NCI-H2196 (cell line): ENCODE measurements around the gene APOL6.
"Not testable (repeated sequence)": the region's sequence is repeated elsewhere in the genome, so short reads cannot be mapped to it uniquely, and the experiment has no call there.

Experiments used
- DNase-seq: peaks from one replicate; lab custom pipeline; 2025; ENCODE audit not compliant: unreplicated experiment; lab: John Stamatoyannopoulos, UW

APOL6 gene

DNA sequence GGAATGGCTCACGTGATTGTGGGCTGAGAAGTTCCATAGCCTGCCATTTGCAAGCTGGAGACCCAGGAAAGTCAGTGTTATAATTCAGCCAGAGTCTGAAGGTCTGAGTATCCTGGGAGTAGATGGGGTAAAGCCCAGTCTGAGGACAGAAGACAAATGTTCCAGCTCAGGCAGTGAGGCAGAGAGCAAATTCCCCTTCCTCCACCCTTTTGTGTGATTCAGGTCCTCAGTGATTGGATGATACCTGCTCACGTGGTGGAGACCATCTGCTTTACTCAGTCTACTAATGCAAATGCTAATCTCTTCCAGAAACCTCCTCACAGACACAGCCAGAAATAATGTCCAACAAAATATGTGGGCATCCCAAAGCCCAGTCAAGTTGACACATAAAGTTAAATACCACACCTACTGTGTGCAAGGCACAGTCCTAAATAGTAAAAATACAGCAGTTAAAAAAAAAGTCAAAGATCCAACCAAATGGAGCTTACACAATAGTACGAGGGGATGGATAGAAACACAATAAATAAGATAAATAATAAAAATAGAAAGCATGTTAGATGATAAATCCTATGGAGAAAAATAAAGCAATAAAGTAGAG lies 13.2 kb upstream of the APOL6 start:
- DNase-seq, result no peak

DNA sequence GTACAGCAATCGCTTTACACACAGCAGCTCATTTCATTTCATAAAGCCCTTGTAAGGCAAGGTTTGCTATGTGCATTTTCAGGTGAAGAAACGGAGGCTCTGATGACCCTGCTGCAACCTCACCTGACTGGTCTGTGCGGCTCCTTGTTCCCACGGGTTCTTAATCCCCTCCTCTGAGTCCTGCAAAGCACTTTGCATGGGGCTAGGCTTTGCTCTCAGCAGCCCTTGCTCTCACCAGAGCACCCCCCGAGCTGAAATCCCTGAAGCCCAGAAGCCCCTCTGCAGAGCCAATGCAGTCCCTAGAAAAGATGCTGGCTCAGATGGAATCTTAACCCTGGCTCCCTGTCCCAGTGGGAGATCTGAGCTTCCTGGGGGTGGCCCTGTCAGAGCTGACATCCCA lies 11.0 kb upstream of the APOL6 start:
- no peak for DNase-seq

DNA sequence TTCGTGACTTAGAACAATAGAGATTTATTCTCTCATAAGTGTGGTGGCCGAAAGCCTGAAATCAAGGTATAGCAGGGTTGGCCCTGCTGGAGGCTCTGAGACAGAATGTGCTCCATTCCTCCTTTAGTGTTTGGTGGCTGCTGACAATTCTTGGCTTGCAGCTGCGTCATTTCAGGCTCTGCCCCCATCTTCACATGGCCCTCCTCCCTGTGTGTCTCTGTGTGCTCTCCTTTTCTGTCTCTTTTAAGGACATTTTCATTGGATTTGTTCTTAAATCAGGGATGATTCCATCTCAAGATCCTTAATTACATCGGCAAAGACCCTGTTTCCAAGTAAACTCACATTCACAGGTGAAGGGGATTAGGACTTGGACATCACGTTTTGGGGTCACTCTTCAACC lies 10.2 kb upstream of the APOL6 start:
- no peak for DNase-seq

DNA sequence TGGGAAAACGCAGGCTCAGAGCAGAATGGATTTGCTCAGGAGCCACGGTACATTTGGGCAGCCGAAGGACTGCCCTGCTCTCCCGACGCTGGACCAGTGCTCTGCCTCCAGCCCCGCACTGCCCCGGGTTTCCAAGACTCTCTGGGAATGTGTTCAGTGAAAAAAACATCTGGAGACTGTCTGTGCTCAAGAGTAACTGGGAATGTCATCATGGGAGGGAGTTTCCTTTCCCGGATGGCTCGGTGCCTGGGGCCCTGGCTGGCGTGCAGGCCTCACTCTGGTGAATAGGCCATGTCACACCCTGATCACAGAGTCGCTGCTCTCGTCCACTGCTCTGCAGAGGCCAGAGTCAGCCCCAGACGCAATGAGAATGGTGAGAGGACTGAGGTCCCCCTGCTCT lies 9.8 kb upstream of the APOL6 start:
- DNase-seq, result no peak

- no peak for DNase-seq
These were observed 6.6 kb upstream of the APOL6 start for GRCh38 chr22:35641494-35642120.

- no peak for DNase-seq
These were observed 5.9 kb upstream of the APOL6 start for GRCh38 chr22:35642305-35642741.

DNA sequence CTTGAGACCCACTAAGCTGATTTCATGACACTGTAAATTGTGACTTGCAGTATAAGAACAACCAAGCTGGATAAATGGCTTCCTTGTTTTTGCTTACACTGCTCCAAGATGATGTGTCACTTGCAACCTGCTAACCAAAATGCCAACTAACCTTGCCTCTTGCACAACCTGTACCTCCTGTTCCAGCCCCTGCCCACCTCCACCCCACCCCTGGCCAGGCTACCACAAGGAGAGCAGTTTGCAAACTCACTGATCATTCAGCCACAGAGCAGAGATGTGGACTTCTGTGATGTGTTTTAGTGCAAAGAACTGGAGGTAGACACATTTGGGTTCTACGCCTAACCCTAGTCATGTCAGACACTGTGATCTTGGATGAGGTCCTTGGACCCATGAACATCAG lies 4.3 kb upstream of the APOL6 start:
- no peak for DNase-seq

DNA sequence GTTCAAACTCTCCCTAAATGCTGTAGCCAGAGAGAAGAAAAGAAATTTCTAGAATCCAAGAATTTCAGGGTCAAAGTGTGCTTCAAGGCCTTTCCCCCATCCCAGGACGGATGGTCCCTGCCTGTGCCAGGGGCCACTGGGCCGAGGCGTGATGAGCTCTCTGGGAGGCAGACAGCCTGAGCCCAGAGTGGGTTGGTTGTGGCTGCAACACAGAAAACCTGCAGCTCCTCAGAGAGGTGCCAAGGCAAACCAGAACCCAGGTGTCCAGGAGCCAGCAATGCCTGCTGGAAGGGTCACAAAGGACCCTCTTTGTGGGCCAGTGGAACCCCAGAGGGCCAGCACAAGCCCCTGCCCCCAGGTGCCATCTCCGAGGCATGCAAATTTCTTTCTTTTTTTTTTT lies 2.6 kb upstream of the APOL6 start:
- DNase-seq, result no peak

DNA sequence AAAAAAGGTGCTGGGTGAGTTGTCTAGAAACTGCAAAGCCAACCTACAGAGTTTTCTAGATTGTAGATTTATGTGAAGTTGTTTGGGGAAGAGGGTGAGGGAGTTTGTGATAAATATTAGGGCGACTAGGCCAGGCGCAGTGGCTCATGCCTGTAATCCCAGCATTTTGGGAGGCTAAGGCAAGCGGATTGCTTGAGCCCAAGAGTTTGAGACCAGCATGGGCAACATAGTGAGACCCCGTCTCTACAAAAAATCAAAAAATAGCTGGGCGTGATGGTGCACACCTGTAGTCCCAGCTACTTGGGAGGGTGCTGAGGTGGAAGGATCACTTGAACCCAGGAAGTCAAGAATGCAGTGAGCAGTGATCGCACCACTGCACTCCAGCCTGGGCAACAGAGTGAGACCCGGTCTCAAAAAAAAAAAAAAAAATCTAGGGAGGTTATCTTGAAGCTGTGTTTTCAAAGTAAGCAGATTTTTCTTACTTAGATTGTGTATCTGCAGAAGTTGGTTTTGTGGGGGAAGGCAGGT lies 844 bp downstream of the APOL6 start:
- no peak for DNase-seq

GRCh38 chr22:35649636-35650250 lies 1.5 kb downstream of the APOL6 start:
- DNase-seq, result no peak

- no peak for DNase-seq
These were observed 2.8 kb downstream of the APOL6 start for GRCh38 chr22:35651085-35651484.

- DNase-seq, result no peak
These were observed 5.6 kb downstream of the APOL6 start for GRCh38 chr22:35653824-35654223.

- DNase-seq, result no peak
These were observed 8.1 kb downstream of the APOL6 start for GRCh38 chr22:35656284-35656752.

- DNase-seq, result no peak
These were observed 9.5 kb downstream of the APOL6 start for GRCh38 chr22:35657571-35658312.

GRCh38 chr22:35660291-35661127 lies 12.3 kb downstream of the APOL6 start:
- DNase-seq, result no peak

DNA sequence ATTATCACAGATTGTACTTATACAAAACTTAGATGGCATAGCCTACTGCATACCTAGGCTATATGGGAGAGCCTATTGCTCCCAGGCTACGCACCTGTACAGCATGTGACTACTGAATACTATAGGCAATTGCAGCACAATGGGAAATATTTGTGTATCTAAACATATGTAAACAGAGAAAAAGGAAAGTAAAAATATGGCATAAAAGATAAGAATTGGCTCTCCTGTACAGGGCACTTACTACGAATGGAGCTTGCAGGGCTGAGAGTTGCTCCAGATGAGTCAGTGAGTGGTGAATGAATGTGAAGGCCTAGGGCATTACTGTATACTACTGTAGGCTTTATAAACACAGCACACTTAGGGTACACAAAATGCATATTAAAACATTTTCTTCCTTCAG lies 13.2 kb downstream of the APOL6 start:
- no peak for DNase-seq

GRCh38 chr22:35662914-35663313 lies 14.7 kb downstream of the APOL6 start:
- DNase-seq, result no peak

DNA sequence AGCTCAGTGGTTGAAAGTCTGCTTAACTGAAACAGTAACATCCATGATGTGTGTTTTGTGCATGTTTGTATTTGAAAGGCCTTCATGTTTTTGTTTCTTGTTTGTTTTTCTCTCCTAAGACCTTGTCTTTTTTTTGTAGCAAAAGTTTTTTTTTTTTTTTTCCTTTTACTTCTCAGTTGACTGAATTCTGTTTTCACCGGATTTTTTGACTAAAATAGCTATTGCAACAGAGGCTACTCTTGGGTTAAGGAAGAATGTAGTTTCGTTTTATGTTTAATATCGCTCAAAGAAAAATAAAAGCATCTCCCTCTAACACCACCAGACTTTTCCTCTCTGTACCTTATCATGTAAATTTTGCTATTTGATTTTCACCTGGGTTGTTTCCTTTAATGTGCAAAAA lies 15.1 kb downstream of the APOL6 start:
- DNase-seq, result no peak

- no peak for DNase-seq
These were observed 16.8 kb downstream of the APOL6 start for GRCh38 chr22:35664955-35665587.

- DNase-seq, result not testable (repeated sequence)
These were observed 18.5 kb downstream of the APOL6 start for GRCh38 chr22:35666699-35667098.
